ENCODE results near the gene PTGER2. TPM values are rescaled to one million over a fixed set of nuclear protein-coding genes. Genes with fewer than 3 reads are reported as not detected.

Gene PTGER2
- polyA plus RNA-seq, 1 of the 3 experiments (the other 2 are of a cell fraction), result 0.67 TPM

DNA sequence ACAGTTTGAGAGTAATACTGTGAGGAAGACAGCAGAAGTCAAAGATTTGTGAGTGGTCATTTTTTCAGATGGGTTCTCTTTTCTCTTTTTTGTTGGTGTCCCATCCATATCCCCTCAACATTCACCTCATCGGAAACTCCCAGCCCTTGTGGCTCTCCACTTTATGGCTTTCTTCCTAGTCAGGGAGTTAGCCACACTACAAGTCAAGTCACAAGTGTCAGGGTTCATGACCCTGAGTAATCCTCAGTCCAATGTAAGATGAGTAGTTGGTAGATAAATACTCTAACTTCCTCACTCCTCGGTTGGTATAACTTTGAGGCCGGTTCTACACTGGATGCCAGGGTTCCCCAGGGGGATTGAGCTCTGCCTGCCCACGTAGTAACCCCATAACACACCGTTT is 41.4 kb downstream of the PTGER2 start (continued):
- TF ChIP-seq, protein P1, sequence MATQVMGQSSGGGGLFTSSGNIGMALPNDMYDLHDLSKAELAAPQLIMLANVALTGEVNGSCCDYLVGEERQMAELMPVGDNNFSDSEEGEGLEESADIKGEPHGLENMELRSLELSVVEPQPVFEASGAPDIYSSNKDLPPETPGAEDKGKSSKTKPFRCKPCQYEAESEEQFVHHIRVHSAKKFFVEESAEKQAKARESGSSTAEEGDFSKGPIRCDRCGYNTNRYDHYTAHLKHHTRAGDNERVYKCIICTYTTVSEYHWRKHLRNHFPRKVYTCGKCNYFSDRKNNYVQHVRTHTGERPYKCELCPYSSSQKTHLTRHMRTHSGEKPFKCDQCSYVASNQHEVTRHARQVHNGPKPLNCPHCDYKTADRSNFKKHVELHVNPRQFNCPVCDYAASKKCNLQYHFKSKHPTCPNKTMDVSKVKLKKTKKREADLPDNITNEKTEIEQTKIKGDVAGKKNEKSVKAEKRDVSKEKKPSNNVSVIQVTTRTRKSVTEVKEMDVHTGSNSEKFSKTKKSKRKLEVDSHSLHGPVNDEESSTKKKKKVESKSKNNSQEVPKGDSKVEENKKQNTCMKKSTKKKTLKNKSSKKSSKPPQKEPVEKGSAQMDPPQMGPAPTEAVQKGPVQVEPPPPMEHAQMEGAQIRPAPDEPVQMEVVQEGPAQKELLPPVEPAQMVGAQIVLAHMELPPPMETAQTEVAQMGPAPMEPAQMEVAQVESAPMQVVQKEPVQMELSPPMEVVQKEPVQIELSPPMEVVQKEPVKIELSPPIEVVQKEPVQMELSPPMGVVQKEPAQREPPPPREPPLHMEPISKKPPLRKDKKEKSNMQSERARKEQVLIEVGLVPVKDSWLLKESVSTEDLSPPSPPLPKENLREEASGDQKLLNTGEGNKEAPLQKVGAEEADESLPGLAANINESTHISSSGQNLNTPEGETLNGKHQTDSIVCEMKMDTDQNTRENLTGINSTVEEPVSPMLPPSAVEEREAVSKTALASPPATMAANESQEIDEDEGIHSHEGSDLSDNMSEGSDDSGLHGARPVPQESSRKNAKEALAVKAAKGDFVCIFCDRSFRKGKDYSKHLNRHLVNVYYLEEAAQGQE (IDR thresholded peaks at IDR 0.05; ENCODE audit: low read depth, low read length), result no peak

DNA sequence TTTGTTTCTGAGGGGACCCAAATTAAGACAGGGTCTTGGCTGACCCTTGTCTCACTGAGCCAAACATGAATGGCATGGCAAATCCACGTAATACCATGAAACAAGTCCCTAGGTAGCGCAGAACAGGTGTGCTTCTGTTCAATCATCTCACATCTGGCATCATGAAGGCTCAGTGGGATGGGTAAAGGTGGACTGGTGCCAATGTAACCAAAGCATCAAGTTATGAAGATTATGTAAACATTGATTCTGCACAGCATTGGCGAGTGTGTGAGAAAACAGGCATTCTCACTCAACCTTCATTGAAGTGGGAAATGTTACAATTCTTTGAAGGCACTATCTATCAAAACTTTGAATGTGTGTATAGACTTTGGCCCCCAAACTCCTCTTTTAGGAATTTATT is 41.9 kb downstream of the PTGER2 start:
- CTCF ChIA-PET, result interaction anchor here (1.2 kb wide), 1 partner anchor 39 kb away, joined by 3 read pairs; no protein-coding TSS in a partner anchor
- no peak overlapping the region for H3K9ac ChIP-seq

DNA sequence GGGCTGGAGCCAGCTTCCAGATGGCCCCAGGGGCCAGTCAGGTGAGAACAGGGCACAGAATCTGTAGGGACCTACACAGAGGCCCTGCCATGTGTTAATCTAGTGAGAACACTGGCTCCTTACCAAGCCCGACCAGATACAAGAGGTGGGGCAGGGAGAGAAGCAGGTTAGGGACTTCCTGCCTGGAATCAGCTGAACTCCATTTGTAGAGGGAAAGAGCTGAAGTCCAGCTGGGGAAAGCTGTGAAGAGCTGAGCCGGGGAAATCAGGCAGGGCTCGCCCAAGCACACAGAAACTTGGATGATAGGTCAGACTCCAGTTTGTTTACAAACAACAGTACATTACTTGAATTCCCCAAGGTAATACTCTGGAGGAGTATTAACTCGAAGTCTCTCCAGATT is 46.7 kb downstream of the PTGER2 start:
- H3K4me2 ChIP-seq, result no peak overlapping the region
- no peak overlapping the region for H3K27ac ChIP-seq (ENCODE audit: low read depth in 2 of 2, low read length in 1 of 2)
- H3F3A ChIP-seq (replicated peaks; ENCODE audit: insufficient read depth), result no peaks in the 10 kb centered on the region
- H3K27me3 ChIP-seq (ENCODE audit: insufficient read depth), result no peaks in the 10 kb centered on the region
- peaks cover 1 to 7% of the 10 kb centered on the region in 2 experiments; a peak in 3 of 4 replicates for H3K4me1 ChIP-seq (ENCODE audit: control insufficient read depth in 1 of 2, insufficient read depth in 2 of 2, low read depth in 1 of 2, low read length in 1 of 2)
- no peaks in the 10 kb centered on the region for H3K9me3 ChIP-seq
- 72% methylated on average over 4 of the region's 4 CpGs for WGBS (ENCODE audit: low lambda C conversion rate)
- POLR2A ChIA-PET, result no interaction called here
- DNase-seq, result no peak
- no peaks in the 10 kb centered on the region for H3K36me3 ChIP-seq (replicated peaks in 1 of 2; ENCODE audit: control insufficient read depth in 1 of 2, insufficient read depth in 2 of 2, low read length in 1 of 2)
- no peak overlapping the region for H2AFZ ChIP-seq (ENCODE audit: low read depth)
- H3K4me3 ChIP-seq (ENCODE audit: low read depth in 2 of 2, low read length in 1 of 2), result no peak overlapping the region
- no peaks in the 10 kb centered on the region for H4K20me1 ChIP-seq (ENCODE audit: insufficient read depth)
- H3K9me2 ChIP-seq, result no peaks in the 10 kb centered on the region
- CTCF ChIA-PET, result no interaction called here
- no peaks in the 10 kb centered on the region for H3K79me2 ChIP-seq (ENCODE audit: insufficient read depth)
- no peak overlapping the region for H3K9ac ChIP-seq
- TF ChIP-seq, protein P2, sequence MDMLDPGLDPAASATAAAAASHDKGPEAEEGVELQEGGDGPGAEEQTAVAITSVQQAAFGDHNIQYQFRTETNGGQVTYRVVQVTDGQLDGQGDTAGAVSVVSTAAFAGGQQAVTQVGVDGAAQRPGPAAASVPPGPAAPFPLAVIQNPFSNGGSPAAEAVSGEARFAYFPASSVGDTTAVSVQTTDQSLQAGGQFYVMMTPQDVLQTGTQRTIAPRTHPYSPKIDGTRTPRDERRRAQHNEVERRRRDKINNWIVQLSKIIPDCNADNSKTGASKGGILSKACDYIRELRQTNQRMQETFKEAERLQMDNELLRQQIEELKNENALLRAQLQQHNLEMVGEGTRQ (IDR thresholded peaks at IDR 0.05; ENCODE audit: borderline replicate concordance, low read depth, low read length), result no peak
- TF ChIP-seq JUND (IDR thresholded peaks at IDR 0.05) (no peak), POLR2AphosphoS5 (IDR thresholded peaks at IDR 0.05; ENCODE audit: low read depth, low read length) (no peak), RAD21 (IDR thresholded peaks at IDR 0.05; ENCODE audit: low read length) (no peak), NFIC (IDR thresholded peaks at IDR 0.05; ENCODE audit: borderline replicate concordance) (no peak), FOXJ3 (CRISPR knock-in tag; IDR thresholded peaks at IDR 0.05) (no peak), YY1 (IDR thresholded peaks at IDR 0.05; ENCODE audit: low read depth) (no peak), SIN3A (IDR thresholded peaks at IDR 0.05; ENCODE audit: borderline replicate concordance, low read depth, low read length) (no peak), EP300 (IDR thresholded peaks at IDR 0.05; ENCODE audit: borderline replicate concordance in 1 of 2, low read depth in 1 of 2, low read length in 1 of 2) (no peak), TCF12 (IDR thresholded peaks at IDR 0.05) (no peak)

More for the DNA sequence above, 41.9 kb downstream of the PTGER2 start:
- WGBS (ENCODE audit: low lambda C conversion rate), result 81% methylated on average over 3 of the region's 3 CpGs
- Histone ChIP-seq H3K4me2 (peak overlapping the region; percentile 35; the same call in 1 of the 2 replicates), H3K9me2 (no peaks in the 10 kb centered on the region), H2AFZ (ENCODE audit: low read depth) (0 out of 2 replicates have a peak overlapping the region, but pooled peaks have one; percentile 46), H3K4me3 (ENCODE audit: low read depth in 2 of 2, low read length in 1 of 2) (no peak overlapping the region), H3K36me3 (replicated peaks in 1 of 2; ENCODE audit: control insufficient read depth in 1 of 2, insufficient read depth in 2 of 2, low read length in 1 of 2) (no peaks in the 10 kb centered on the region), H3K27ac (ENCODE audit: low read depth in 2 of 2, low read length in 1 of 2) (peak overlapping the region in 1 of 2 experiments; percentile 72; a peak in 2 of 4 replicates), H3K4me1 (ENCODE audit: control insufficient read depth in 1 of 2, insufficient read depth in 2 of 2, low read depth in 1 of 2, low read length in 1 of 2) (peaks cover 14 to 23% of the 10 kb centered on the region in 2 experiments), H3F3A (replicated peaks; ENCODE audit: insufficient read depth) (peaks cover 9% of the 10 kb centered on the region), H3K9me3 (no peaks in the 10 kb centered on the region), H3K27me3 (ENCODE audit: insufficient read depth) (no peaks in the 10 kb centered on the region), H4K20me1 (ENCODE audit: insufficient read depth) (no peaks in the 10 kb centered on the region), H3K79me2 (ENCODE audit: insufficient read depth) (no peaks in the 10 kb centered on the region)
- no peak for TF ChIP-seq EP300 (IDR thresholded peaks at IDR 0.05; ENCODE audit: borderline replicate concordance in 1 of 2, low read depth in 1 of 2, low read length in 1 of 2)
- no peak for TF ChIP-seq NRF1 (IDR thresholded peaks at IDR 0.05; ENCODE audit: low read depth, low read length)
- TF ChIP-seq MEF2A (IDR thresholded peaks at IDR 0.05; ENCODE audit: borderline replicate concordance, low read depth), result no peak
- no peak for TF ChIP-seq NFIC (IDR thresholded peaks at IDR 0.05; ENCODE audit: borderline replicate concordance)
- TF ChIP-seq, protein P3, sequence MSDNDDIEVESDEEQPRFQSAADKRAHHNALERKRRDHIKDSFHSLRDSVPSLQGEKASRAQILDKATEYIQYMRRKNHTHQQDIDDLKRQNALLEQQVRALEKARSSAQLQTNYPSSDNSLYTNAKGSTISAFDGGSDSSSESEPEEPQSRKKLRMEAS (IDR thresholded peaks at IDR 0.05; ENCODE audit: low read depth), result no peak
- TF ChIP-seq, protein P4, sequence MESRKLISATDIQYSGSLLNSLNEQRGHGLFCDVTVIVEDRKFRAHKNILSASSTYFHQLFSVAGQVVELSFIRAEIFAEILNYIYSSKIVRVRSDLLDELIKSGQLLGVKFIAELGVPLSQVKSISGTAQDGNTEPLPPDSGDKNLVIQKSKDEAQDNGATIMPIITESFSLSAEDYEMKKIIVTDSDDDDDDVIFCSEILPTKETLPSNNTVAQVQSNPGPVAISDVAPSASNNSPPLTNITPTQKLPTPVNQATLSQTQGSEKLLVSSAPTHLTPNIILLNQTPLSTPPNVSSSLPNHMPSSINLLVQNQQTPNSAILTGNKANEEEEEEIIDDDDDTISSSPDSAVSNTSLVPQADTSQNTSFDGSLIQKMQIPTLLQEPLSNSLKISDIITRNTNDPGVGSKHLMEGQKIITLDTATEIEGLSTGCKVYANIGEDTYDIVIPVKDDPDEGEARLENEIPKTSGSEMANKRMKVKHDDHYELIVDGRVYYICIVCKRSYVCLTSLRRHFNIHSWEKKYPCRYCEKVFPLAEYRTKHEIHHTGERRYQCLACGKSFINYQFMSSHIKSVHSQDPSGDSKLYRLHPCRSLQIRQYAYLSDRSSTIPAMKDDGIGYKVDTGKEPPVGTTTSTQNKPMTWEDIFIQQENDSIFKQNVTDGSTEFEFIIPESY (IDR thresholded peaks at IDR 0.05; ENCODE audit: borderline replicate concordance, low read depth), result no peak
- TF ChIP-seq ELF1 (IDR thresholded peaks at IDR 0.05), result no peak
- no peak for TF ChIP-seq RXRA (IDR thresholded peaks at IDR 0.05; ENCODE audit: borderline replicate concordance, low read depth)
- no peak for TF ChIP-seq SMC3 (IDR thresholded peaks at IDR 0.05; ENCODE audit: low read depth, low read length)
- TF ChIP-seq TEAD4 (IDR thresholded peaks at IDR 0.05; ENCODE audit: borderline replicate concordance, insufficient read depth), result no peak
- DNase-seq, result no peak
- POLR2A ChIA-PET, result no interaction called here

Measured in SK-N-SH (cell line).